ENCODE measurements around the gene PIK3R2.
A peak's percentile ranks its signal among the peaks of the same experiment; 100 is the strongest.
"Not testable (repeated sequence)": the region's sequence is repeated elsewhere in the genome, so short reads cannot be mapped to it uniquely, and the experiment has no call there.

Gene PIK3R2

GRCh38 chr19:18203863-18204393, 51.0 kb downstream of the PIK3R2 start, which contains the start of gene RAB3A:
Gene RAB3A, minus strand, starts transcription at chr19:18204042. Its CDS starts 1,302 bp downstream, at chr19:18202740.
- peak; percentile 98 to 99 for DNase-seq (ENCODE audit: low read depth in 2 of 2)

GRCh38 chr19:18204394-18205199, 51.6 kb downstream of the PIK3R2 start:
- peak in 1 of 2 donors; percentile 15 for DNase-seq (ENCODE audit: low read depth in 2 of 2)

GRCh38 chr19:18205200-18205892, 52.4 kb downstream of the PIK3R2 start:
- peak in 1 of 2 donors; percentile 34 for DNase-seq (ENCODE audit: low read depth in 2 of 2)

GRCh38 chr19:18206018-18206417, 53.1 kb downstream of the PIK3R2 start:
- DNase-seq (ENCODE audit: low read depth in 2 of 2), result no peak

- DNase-seq (ENCODE audit: low read depth in 2 of 2), result peak in 1 of 2 donors; percentile 46
Measured at GRCh38 chr19:18208098-18208951, 55.4 kb downstream of the PIK3R2 start.

GRCh38 chr19:18209912-18210311, 56.9 kb downstream of the PIK3R2 start:
- not testable (repeated sequence) for DNase-seq (ENCODE audit: low read depth in 2 of 2)

- no peak for DNase-seq (ENCODE audit: low read depth in 2 of 2)
Measured at GRCh38 chr19:18211683-18212082, 58.7 kb downstream of the PIK3R2 start.

GRCh38 chr19:18214779-18215433, 61.9 kb downstream of the PIK3R2 start:
- no peak for DNase-seq (ENCODE audit: low read depth in 2 of 2)

GRCh38 chr19:18216789-18217188, 63.8 kb downstream of the PIK3R2 start:
- no peak for DNase-seq (ENCODE audit: low read depth in 2 of 2)

GRCh38 chr19:18218159-18218558, 65.2 kb downstream of the PIK3R2 start:
- no peak for DNase-seq (ENCODE audit: low read depth in 2 of 2)

- no peak for DNase-seq (ENCODE audit: low read depth in 2 of 2)
Measured at GRCh38 chr19:18218600-18218999, 65.6 kb downstream of the PIK3R2 start.

Data from activated CD4-positive, alpha-beta T cell treated with anti-CD3 and anti-CD28 coated beads for 24 hours (primary cell).